ENCODE measurements around the gene AUTS2.

AUTS2 gene

GRCh38 chr7:69757981-69758430 lies 159.7 kb downstream of the AUTS2 start:
- no peak overlapping the region for H3K27ac ChIP-seq (ENCODE audit: low read length)
- no peaks in the 10 kb centered on the region for H3K27me3 ChIP-seq (ENCODE audit: insufficient read depth, low read length)
- no peak overlapping the region for H3K4me3 ChIP-seq (ENCODE audit: low read length)
- H3K9me3 ChIP-seq (ENCODE audit: insufficient read depth, low read depth, low read length): no peaks in the 10 kb centered on the region
- H3K9ac ChIP-seq (ENCODE audit: low read depth, low read length): no peak overlapping the region
- H3K4me1 ChIP-seq (ENCODE audit: insufficient read depth, low read length): peaks cover 39% of the 10 kb centered on the region
- H3K36me3 ChIP-seq (ENCODE audit: insufficient read depth, low read depth, low read length): no peaks in the 10 kb centered on the region

GRCh38 chr7:69759373-69759772 lies 161.1 kb downstream of the AUTS2 start:
- Histone ChIP-seq H3K27ac (ENCODE audit: low read length) (no peak overlapping the region), H3K9me3 (ENCODE audit: insufficient read depth, low read depth, low read length) (no peaks in the 10 kb centered on the region), H3K9ac (ENCODE audit: low read depth, low read length) (no peak overlapping the region), H3K4me3 (ENCODE audit: low read length) (no peak overlapping the region), H3K36me3 (ENCODE audit: insufficient read depth, low read depth, low read length) (no peaks in the 10 kb centered on the region), H3K4me1 (ENCODE audit: insufficient read depth, low read length) (peaks cover 35% of the 10 kb centered on the region), H3K27me3 (ENCODE audit: insufficient read depth, low read length) (no peaks in the 10 kb centered on the region)

- H3K4me1 ChIP-seq (ENCODE audit: insufficient read depth, low read length): peaks cover 26% of the 10 kb centered on the region
- H3K27ac ChIP-seq (ENCODE audit: low read length): no peak overlapping the region
- no peaks in the 10 kb centered on the region for H3K9me3 ChIP-seq (ENCODE audit: insufficient read depth, low read depth, low read length)
- H3K9ac ChIP-seq (ENCODE audit: low read depth, low read length): no peak overlapping the region
- no peaks in the 10 kb centered on the region for H3K27me3 ChIP-seq (ENCODE audit: insufficient read depth, low read length)
- no peak overlapping the region for H3K4me3 ChIP-seq (ENCODE audit: low read length)
- H3K36me3 ChIP-seq (ENCODE audit: insufficient read depth, low read depth, low read length): no peaks in the 10 kb centered on the region
These were observed 163.1 kb downstream of the AUTS2 start for GRCh38 chr7:69761290-69761922.

GRCh38 chr7:69762821-69763352 lies 164.6 kb downstream of the AUTS2 start:
- Histone ChIP-seq H3K27ac (ENCODE audit: low read length) (no peak overlapping the region), H3K36me3 (ENCODE audit: insufficient read depth, low read depth, low read length) (no peaks in the 10 kb centered on the region), H3K9ac (ENCODE audit: low read depth, low read length) (no peak overlapping the region), H3K4me3 (ENCODE audit: low read length) (no peak overlapping the region), H3K9me3 (ENCODE audit: insufficient read depth, low read depth, low read length) (no peaks in the 10 kb centered on the region), H3K27me3 (ENCODE audit: insufficient read depth, low read length) (no peaks in the 10 kb centered on the region), H3K4me1 (ENCODE audit: insufficient read depth, low read length) (peaks cover 13% of the 10 kb centered on the region)

GRCh38 chr7:69763513-69763912 lies 165.2 kb downstream of the AUTS2 start:
- Histone ChIP-seq H3K9ac (ENCODE audit: low read depth, low read length) (no peak overlapping the region), H3K27ac (ENCODE audit: low read length) (no peak overlapping the region), H3K4me3 (ENCODE audit: low read length) (no peak overlapping the region), H3K36me3 (ENCODE audit: insufficient read depth, low read depth, low read length) (no peaks in the 10 kb centered on the region), H3K4me1 (ENCODE audit: insufficient read depth, low read length) (peaks cover 7% of the 10 kb centered on the region), H3K9me3 (ENCODE audit: insufficient read depth, low read depth, low read length) (no peaks in the 10 kb centered on the region), H3K27me3 (ENCODE audit: insufficient read depth, low read length) (no peaks in the 10 kb centered on the region)

- Histone ChIP-seq H3K9ac (ENCODE audit: low read depth, low read length) (no peak overlapping the region), H3K4me1 (ENCODE audit: insufficient read depth, low read length) (peaks cover 6% of the 10 kb centered on the region; the same call in 1 of the 2 replicates), H3K4me3 (ENCODE audit: low read length) (no peak overlapping the region), H3K36me3 (ENCODE audit: insufficient read depth, low read depth, low read length) (no peaks in the 10 kb centered on the region), H3K27me3 (ENCODE audit: insufficient read depth, low read length) (no peaks in the 10 kb centered on the region), H3K9me3 (ENCODE audit: insufficient read depth, low read depth, low read length) (no peaks in the 10 kb centered on the region), H3K27ac (ENCODE audit: low read length) (no peak overlapping the region)
These were observed 165.9 kb downstream of the AUTS2 start for GRCh38 chr7:69764147-69764546.

- Histone ChIP-seq H3K9me3 (ENCODE audit: insufficient read depth, low read depth, low read length) (no peaks in the 10 kb centered on the region), H3K36me3 (ENCODE audit: insufficient read depth, low read depth, low read length) (no peaks in the 10 kb centered on the region), H3K4me3 (ENCODE audit: low read length) (no peak overlapping the region), H3K4me1 (ENCODE audit: insufficient read depth, low read length) (peaks cover 6% of the 10 kb centered on the region; the same call in 1 of the 2 replicates), H3K9ac (ENCODE audit: low read depth, low read length) (no peak overlapping the region), H3K27me3 (ENCODE audit: insufficient read depth, low read length) (no peaks in the 10 kb centered on the region), H3K27ac (ENCODE audit: low read length) (no peak overlapping the region)
These were observed 166.4 kb downstream of the AUTS2 start for GRCh38 chr7:69764681-69765080.

- peaks cover 11% of the 10 kb centered on the region; the same call in 1 of the 2 replicates for H3K4me1 ChIP-seq (ENCODE audit: insufficient read depth, low read length)
- no peak overlapping the region for H3K27ac ChIP-seq (ENCODE audit: low read length)
- H3K9ac ChIP-seq (ENCODE audit: low read depth, low read length): no peak overlapping the region
- no peaks in the 10 kb centered on the region for H3K9me3 ChIP-seq (ENCODE audit: insufficient read depth, low read depth, low read length)
- no peak overlapping the region for H3K4me3 ChIP-seq (ENCODE audit: low read length)
- no peaks in the 10 kb centered on the region for H3K27me3 ChIP-seq (ENCODE audit: insufficient read depth, low read length)
- H3K36me3 ChIP-seq (ENCODE audit: insufficient read depth, low read depth, low read length): no peaks in the 10 kb centered on the region
These were observed 167.6 kb downstream of the AUTS2 start for GRCh38 chr7:69765879-69766278.

GRCh38 chr7:69768986-69769595 lies 170.8 kb downstream of the AUTS2 start:
- H3K27me3 ChIP-seq (ENCODE audit: insufficient read depth, low read length): no peaks in the 10 kb centered on the region
- no peaks in the 10 kb centered on the region for H3K36me3 ChIP-seq (ENCODE audit: insufficient read depth, low read depth, low read length)
- H3K9me3 ChIP-seq (ENCODE audit: insufficient read depth, low read depth, low read length): no peaks in the 10 kb centered on the region
- no peak overlapping the region for H3K9ac ChIP-seq (ENCODE audit: low read depth, low read length)
- no peak overlapping the region for H3K4me3 ChIP-seq (ENCODE audit: low read length)
- H3K27ac ChIP-seq (ENCODE audit: low read length): no peak overlapping the region
- peaks cover 13% of the 10 kb centered on the region; the same call in 1 of the 2 replicates for H3K4me1 ChIP-seq (ENCODE audit: insufficient read depth, low read length)

GRCh38 chr7:69769826-69770225 lies 171.6 kb downstream of the AUTS2 start:
- H3K9me3 ChIP-seq (ENCODE audit: insufficient read depth, low read depth, low read length): no peaks in the 10 kb centered on the region
- no peaks in the 10 kb centered on the region for H3K27me3 ChIP-seq (ENCODE audit: insufficient read depth, low read length)
- H3K36me3 ChIP-seq (ENCODE audit: insufficient read depth, low read depth, low read length): no peaks in the 10 kb centered on the region
- no peak overlapping the region for H3K27ac ChIP-seq (ENCODE audit: low read length)
- no peak overlapping the region for H3K4me3 ChIP-seq (ENCODE audit: low read length)
- no peak overlapping the region for H3K9ac ChIP-seq (ENCODE audit: low read depth, low read length)
- peaks cover 9% of the 10 kb centered on the region; the same call in 1 of the 2 replicates for H3K4me1 ChIP-seq (ENCODE audit: insufficient read depth, low read length)

GRCh38 chr7:69770613-69771012 lies 172.3 kb downstream of the AUTS2 start:
- Histone ChIP-seq H3K4me1 (ENCODE audit: insufficient read depth, low read length) (peaks cover 9% of the 10 kb centered on the region; the same call in 1 of the 2 replicates), H3K27ac (ENCODE audit: low read length) (no peak overlapping the region), H3K9ac (ENCODE audit: low read depth, low read length) (no peak overlapping the region), H3K27me3 (ENCODE audit: insufficient read depth, low read length) (no peaks in the 10 kb centered on the region), H3K36me3 (ENCODE audit: insufficient read depth, low read depth, low read length) (no peaks in the 10 kb centered on the region), H3K4me3 (ENCODE audit: low read length) (no peak overlapping the region), H3K9me3 (ENCODE audit: insufficient read depth, low read depth, low read length) (no peaks in the 10 kb centered on the region)

All from iPS-20b (cell line).